22Rv1 (cell line): ENCODE measurements around the gene EFNB3.

Experiments used
- H3K27ac ChIP-seq: fragments of 450-650 bp; 2 replicates; pipeline ENCODE4 v1.5.1; 2017
- ZFX ChIP-seq: fragments of 450-650 bp; IDR thresholded peaks from 2 replicates; pipeline ENCODE4 v1.6.1; 2017; ENCODE audit warnings: antibody characterized with exemption, borderline replicate concordance
- TF ChIP-seq, protein P1 (sequence below): fragments of 450-650 bp; IDR thresholded peaks from 2 replicates; pipeline ENCODE4 v1.5.1; 2017; ENCODE audit warnings: mild to moderate bottlenecking

The EFNB3 gene

DNA sequence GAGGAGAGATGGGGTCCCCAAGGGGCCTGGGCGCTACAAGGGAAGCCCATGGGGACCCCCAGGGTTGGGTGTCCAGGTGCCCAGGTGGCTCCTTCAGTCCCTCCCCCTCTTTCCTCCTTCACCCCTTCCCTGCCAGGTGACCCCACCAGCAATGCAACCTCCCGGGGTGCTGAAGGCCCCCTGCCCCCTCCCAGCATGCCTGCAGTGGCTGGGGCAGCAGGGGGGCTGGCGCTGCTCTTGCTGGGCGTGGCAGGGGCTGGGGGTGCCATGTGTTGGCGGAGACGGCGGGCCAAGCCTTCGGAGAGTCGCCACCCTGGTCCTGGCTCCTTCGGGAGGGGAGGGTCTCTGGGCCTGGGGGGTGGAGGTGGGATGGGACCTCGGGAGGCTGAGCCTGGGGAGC lies 4.0 kb downstream of the EFNB3 start:
- no peak overlapping the region for H3K27ac ChIP-seq
- TF ChIP-seq, protein P1, sequence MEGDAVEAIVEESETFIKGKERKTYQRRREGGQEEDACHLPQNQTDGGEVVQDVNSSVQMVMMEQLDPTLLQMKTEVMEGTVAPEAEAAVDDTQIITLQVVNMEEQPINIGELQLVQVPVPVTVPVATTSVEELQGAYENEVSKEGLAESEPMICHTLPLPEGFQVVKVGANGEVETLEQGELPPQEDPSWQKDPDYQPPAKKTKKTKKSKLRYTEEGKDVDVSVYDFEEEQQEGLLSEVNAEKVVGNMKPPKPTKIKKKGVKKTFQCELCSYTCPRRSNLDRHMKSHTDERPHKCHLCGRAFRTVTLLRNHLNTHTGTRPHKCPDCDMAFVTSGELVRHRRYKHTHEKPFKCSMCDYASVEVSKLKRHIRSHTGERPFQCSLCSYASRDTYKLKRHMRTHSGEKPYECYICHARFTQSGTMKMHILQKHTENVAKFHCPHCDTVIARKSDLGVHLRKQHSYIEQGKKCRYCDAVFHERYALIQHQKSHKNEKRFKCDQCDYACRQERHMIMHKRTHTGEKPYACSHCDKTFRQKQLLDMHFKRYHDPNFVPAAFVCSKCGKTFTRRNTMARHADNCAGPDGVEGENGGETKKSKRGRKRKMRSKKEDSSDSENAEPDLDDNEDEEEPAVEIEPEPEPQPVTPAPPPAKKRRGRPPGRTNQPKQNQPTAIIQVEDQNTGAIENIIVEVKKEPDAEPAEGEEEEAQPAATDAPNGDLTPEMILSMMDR = no peak
- no peak for TF ChIP-seq ZFX

DNA sequence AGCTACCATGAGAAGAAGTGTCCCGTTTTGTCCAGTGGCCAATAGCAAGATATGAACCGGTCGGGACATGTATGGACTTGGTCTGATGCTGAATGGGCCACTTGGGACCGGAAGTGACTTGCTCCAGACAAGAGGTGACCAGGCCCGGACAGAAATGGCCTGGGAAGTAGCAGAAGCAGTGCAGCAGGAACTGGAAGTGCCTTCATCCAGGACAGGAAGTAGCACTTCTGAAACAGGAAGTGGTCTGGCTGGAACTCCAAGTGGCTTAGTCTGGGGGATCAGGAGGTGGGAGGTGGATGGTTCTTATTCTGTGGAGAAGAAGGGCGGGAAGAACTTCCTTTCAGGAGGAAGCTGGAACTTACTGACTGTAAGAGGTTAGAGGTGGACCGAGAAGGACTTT lies 5.3 kb downstream of the EFNB3 start:
- H3K27ac ChIP-seq = no peak overlapping the region
- no peak for TF ChIP-seq ZFX
- TF ChIP-seq, protein P1 = no peak

DNA sequence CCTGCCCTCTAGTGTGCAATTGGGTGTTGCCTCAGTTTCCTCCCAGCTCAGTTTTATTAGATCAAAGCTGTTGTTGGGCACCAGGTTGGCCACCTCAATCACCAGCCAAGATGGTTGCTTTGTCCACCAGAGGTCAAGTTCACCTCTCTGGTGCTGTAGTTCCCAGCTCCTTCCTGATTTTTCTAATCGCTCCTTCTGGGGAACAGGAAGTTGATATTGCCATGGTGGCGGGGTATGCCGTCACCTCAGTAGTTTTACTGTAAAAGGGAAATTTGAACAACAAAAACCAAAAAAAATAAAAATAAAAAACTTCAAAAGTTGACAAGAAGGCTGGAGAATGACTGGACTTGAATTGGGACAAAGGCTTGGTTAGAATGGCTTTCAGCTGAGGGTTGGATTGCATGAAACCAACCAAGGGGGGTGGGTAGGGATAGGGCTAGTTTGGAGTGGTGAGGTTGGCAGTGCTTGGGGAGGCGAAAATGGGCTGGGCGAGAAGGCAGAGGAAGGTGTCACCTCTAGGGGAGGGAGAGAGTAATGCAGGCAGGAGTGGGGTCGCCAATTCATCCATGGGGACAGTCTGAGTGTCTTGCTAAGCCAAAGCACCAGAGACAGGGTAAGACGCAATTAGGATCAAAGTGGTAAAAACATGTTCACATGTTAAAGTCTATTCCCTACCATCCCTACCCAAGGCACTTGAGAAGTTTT lies 6.2 kb downstream of the EFNB3 start:
- no peak for TF ChIP-seq ZFX
- TF ChIP-seq, protein P1 = no peak; the same call in 1 of the 2 replicates
- no peak overlapping the region for H3K27ac ChIP-seq

DNA sequence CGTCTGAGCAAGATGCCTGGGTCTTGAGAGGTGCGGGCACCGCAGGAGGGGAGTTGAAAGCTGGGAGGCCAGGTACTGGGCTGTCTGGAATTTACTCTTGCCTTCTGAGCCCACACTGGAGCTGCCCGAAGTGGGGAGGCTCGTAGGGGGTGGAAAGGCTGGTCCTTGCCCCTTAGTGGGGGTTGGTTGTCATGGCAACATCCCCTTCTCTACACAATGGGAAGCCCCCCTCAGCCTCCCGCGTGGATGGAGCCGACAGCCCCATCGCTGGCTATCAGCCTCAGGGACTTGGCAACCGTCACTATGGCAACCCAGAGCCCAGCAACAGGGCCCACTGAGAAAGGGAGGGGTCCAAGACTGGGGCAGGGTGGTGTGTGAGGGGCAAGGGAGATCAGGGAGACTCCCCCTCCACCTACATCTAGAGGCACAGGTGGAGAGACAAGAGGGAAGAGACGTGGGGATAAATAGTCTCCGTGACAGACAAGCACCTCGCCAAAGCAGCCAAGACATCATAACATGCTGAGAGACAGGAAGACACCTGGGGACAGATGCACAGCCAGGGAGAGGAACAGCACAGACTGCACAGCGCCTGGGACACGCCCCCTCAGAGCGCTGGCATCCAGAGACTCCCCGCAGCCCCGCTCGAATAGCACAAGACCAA lies 7.2 kb downstream of the EFNB3 start:
- TF ChIP-seq, protein P1 = no peak
- no peak for TF ChIP-seq ZFX
- no peak overlapping the region for H3K27ac ChIP-seq

DNA sequence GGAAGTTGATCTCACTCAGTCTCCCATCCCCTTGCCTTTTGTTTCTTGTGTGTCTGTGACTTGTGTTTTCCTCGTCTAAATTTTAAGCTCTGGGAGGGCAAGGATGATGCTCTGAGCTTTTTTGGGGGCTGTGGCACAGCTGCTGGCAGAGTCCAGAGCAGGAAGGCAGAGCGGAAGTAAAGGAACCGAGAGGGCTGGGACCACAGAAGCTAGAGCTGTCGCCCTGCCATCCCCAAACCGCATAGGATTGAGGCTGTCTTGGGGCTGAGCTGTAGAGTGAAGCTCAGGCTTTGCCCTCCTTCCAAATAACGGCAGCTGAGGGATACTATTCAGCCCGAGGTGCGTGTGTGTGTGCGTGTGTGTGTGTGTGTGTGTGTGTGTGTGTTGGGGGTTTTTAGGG lies 8.8 kb downstream of the EFNB3 start:
- TF ChIP-seq, protein P1 = no peak
- no peak for TF ChIP-seq ZFX
- H3K27ac ChIP-seq = no peak overlapping the region

DNA sequence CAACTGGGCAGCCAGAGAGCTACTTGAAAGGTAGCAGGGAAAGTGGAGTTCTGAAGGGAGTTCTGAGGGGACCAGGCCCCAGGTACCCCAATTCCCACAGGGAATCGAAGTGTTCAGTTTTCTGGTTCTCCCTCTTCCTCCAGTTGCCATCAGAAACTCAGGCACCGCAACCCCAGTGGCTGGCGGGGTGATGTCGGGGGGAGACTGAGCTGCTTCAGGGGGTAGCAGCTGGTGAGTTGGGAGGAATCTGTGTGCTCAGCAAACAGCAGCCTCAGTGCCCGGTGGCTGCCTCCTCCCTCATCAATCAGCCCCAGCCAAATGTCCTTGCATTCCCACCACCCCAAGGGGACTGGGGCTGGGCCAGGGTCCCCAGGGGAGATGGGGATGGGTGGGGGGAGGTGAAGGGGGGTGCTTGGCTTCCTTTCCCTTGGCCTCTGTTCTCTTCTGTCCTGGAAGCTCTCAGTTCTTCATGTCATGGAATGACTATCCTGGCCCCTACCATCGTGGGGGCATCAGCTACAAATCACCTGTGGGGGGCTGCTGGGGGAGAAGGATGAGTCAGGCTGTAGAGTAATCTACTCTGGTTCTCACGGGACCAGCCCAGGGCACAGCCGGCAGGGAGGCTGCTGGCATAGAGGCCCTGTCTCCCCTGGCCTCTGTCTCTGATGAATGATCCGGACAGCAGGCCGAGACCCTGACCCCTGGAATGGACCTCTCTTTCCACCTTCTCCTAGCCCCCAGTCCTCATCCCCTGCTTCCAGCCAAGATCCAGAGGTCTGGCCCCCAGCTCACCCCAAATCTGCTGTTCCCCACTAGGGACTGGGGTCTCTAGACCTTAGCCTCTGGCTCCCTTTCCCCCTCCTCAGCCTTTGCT lies 10.0 kb downstream of the EFNB3 start:
- no peak overlapping the region for H3K27ac ChIP-seq
- TF ChIP-seq, protein P1 = no peak
- TF ChIP-seq ZFX = no peak
